ENCODE results near the gene TTC1.
"Not testable (repeated sequence)": the region's sequence is repeated elsewhere in the genome, so short reads cannot be mapped to it uniquely, and the experiment has no call there.

TTC1 gene

DNA sequence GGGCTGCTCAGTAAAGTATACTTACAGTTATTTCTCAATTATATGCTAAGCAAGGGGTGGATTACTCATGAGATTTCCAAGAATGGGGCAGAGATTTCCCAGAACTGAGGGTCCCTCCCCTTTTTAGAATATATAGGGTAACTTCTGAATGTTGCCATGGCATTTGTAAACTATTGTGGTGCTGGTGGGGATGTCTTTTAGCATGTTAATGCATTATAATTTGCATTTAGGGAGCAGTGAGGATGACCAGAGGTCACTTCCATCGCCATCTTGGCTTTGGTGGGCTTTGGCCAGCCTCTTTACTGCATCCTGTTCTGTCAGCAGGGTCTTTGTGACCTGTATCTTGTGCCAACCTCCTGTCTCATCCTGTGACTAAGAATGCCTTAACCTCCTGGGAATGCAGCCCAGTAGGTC, 35.5 kb downstream of the TTC1 start:
- DNase-seq, result no peak

DNA sequence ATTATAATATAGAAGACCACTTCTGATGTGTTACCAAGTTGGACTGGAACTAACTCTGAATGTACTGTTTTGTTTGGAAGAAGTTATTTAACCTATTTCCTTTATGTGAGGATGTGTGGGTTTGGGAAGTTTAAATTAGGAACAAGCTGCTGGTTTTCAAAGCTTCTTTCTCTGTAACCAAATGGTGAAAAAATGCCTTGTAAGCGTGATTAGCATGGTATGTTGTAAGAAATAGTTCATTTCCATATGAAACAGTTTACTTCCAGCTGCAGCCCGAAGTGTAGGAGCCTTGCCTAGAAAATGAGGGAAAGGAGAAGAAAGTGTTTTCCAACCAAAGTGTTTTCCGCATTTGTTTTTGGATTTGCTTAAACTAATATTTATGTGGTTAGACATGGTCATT, 36.0 kb downstream of the TTC1 start:
- no peak for DNase-seq

DNA sequence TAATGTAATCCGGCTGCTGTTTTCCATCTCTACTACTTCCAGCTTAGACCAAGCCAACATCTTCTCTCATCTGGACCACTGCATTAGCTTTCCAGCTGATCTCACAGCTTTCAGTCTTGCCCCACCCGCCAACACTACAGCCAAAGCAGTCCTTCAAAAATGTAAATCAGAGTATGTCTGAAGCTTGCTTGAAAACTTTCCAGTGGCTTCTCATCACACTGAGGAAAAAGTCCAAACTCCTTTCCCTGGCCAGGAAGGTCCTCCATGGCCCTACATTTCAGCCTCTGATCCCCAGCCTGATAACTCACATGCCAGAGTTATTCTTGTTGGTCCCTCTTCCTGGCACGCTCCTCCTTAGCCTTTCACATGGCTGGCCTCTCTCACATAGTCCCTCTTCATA, 38.5 kb downstream of the TTC1 start:
- DNase-seq, result no peak

GRCh38 chr5:160048131-160048530, 39.2 kb downstream of the TTC1 start:
- DNase-seq, result no peak

- no peak for DNase-seq
These were observed 40.2 kb downstream of the TTC1 start for GRCh38 chr5:160049099-160049498.

GRCh38 chr5:160054047-160054446, 45.1 kb downstream of the TTC1 start:
- DNase-seq, result no peak

- DNase-seq, result no peak
These were observed 45.9 kb downstream of the TTC1 start for GRCh38 chr5:160054831-160055230.

DNA sequence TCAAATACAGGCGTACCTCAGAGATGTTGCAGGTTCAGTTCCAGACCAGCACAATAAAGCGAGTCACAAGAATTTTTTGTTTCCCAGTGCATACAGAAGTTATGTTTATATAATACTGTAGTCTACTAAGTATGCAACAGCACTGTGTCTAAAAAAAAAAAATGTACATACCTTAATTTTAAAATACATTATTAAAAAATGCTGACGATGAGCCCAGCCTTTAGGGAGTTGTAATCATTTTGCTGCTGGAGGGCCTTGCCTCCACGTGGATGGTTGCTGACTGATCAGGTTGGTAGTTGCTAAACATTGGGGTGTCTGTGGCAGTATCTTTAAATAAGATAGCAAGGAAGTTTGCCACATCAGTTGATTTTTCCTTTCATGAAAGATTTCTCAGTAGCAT, 48.3 kb downstream of the TTC1 start:
- no peak for DNase-seq

DNA sequence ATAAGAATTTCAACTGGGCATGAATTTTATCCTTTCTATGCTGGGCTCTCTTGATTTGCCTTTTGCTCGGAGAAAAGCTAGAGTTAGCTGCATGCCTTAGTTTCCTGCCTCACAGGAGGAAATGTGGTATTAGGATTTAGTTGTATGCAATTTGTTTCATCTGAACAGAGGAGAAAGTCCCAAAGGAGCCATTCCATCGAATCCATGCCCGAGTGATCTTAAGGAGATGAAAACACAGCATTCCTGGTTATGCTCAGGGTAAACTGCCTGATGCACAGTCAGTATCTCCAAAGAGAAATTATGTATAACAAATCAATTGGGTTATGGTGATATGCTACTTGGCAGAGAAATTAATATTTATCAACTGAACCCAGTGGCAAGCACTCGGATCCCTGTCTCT, 51.1 kb downstream of the TTC1 start:
- DNase-seq, result no peak

DNA sequence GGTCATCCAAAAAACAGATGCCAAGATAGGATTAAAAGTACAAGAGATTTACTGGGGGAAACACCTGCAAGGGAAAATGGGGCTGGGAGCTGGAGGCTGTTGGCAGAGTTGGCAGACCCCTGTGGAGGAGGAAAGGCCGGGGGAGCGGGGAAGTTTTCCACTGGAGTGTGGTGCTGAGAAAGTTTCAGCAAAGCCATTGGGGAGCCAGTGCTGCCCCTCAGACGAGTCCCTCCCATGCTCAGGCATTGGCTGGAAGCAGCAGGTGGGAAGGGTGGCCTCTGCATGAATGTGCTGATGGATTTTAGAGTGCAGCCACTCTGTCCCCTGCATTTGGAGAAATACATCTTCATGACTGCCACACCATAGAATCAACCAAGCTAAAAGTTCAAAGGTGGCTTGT, 52.8 kb downstream of the TTC1 start:
- DNase-seq, result no peak

GRCh38 chr5:160064417-160064810, 55.5 kb downstream of the TTC1 start:
- DNase-seq, result no peak

DNA sequence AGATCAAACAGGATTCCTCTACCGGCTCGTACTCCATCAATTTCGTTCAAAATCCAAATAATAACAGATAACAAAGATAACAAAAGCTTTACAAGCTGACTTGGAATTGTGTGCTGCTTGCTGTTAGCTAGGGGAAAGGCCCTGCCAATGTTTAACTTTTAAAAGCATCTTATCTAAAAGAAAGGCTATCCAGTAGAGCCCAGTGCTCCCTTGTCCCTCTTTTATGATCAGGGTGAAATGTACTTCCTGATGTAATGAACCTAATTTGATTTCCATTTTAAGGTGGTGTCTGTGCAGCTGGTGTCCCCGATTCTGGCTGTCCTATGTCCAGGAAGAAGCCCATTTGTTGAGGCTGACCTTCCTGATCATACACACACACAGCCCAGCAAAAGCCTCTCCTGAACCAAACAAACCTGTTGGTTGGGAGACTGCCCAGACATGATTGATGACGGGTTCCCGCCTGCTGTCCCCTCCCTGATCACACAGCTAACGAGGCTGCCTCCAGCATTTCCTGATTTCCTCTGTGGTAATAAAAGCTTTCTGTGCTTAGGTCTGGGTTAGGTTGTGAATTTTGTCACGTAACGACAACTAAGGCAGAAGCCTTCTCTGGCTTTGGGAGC, 56.2 kb downstream of the TTC1 start:
- no peak for DNase-seq

- DNase-seq, result not testable (repeated sequence)
These were observed 60.2 kb downstream of the TTC1 start for GRCh38 chr5:160069120-160069519.

- no peak for DNase-seq
These were observed 62.6 kb downstream of the TTC1 start for GRCh38 chr5:160071516-160071915.

DNA sequence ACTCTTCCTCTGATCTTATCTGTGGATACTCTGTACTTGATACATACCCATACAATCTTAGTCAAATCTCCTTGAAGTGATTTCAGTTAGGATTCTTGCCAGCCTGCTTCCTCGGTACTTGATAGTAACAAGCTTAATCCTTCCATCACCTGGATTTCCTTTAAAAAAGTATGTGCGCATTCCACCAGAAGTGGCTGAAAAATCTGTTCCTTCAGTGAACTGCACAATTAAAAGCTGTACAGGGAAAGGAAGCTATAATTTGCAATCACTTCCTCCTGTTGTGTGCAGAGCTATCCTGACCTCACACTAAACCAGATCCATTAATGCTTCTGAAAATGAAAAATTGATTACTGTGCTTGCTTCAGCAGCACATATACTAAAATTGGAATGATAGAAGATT, 63.0 kb downstream of the TTC1 start:
- no peak for DNase-seq

- DNase-seq, result no peak
These were observed 66.1 kb downstream of the TTC1 start for GRCh38 chr5:160075073-160075472.

GRCh38 chr5:160076997-160077396, 68.1 kb downstream of the TTC1 start:
- no peak for DNase-seq

GRCh38 chr5:160079753-160080152, 70.8 kb downstream of the TTC1 start:
- DNase-seq, result no peak

- DNase-seq, result no peak
These were observed 72.6 kb downstream of the TTC1 start for GRCh38 chr5:160081495-160081894.

GRCh38 chr5:160082614-160083500, 73.9 kb downstream of the TTC1 start:
- no peak for DNase-seq

DNA sequence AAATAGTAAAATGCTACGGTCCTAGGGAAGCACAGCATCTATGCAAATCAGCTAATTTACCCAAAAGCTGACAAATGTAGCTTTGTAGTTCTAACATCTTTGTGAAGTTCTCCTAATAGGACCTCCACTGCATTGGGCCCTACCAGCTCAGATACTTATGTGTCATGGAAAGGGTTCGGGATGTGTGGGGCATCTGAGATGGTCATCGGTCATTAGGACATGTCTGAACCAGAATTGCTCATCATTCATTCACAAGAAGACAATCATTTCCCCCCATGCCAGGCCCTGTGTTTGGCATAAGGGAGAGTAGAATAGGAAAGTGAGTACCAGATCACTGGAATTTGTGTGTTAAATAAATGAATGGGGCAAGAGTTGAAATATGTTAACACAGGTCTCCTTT, 74.6 kb downstream of the TTC1 start:
- no peak for DNase-seq

DNA sequence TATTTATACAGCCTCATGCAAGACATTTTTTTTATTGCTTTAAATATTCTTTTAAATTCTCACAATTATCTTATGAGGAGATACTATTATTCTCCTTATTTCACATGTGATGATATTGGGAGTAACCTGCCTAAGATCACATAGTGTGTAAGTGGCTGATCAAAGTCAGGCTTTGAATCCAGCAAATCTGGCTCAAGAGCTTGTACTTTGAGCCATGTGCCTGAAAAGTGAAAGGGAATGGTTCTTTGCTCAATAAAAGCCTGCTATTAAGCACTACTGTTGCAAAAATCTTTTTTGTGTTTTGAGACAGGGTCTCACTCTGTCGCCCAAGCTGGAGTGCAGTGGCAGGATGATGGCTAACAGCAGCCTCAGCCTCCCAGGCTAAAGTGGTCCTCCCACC, 75.2 kb downstream of the TTC1 start:
- no peak for DNase-seq

DNA sequence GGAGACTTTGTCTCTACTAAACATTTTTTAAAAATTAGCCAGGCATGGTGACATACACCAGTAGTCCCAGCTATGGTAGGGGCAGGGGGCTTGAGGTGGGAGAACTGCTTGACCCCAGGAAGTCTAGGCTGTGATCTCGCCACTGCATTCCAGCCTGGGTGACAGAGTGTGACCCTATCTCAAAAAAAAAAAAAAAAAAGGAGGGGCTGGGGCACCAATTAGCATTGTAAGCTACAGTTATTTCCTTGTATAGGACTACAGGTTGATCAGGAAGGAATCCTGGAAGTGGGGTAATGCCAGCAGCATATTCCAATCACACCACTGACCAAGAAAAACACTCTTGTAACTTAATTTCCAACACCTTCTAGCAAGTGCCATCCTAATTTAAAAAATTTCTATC, 78.3 kb downstream of the TTC1 start:
- DNase-seq, result no peak

DNA sequence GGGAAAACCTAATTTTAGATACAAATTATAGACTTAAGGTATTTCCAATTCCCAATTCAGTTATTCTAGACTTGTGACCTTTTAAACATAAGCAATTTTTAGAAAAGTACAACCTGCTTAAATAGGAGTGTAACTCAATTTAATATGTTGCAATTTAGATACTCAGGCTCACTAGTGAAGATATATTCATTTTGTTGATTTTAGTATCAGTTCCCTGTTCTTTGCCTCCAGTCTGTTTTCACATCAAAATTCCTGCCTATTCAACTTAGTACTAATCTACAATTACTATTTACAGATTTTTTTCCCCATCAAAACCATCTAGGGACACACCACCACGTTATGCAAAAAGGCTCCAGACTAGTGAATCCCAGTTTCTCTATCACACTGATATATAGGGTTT, 79.9 kb downstream of the TTC1 start:
- DNase-seq, result no peak

GRCh38 chr5:160089531-160089930, 80.6 kb downstream of the TTC1 start:
- DNase-seq, result no peak
